ENCODE measurements around the gene RXRA. TPM values are rescaled to one million over a fixed set of nuclear protein-coding genes. Genes with fewer than 3 reads are reported as not detected.
A peak's percentile ranks its signal among the peaks of the same experiment; 100 is the strongest.

The RXRA gene
- total RNA-seq, 1 experiment from 2014 or later: 29.9 TPM

GRCh38 chr9:134340475-134341160 is 14.4 kb downstream of the RXRA start:
- no peak overlapping the region for H2BK12ac ChIP-seq (ENCODE audit: insufficient read length, low read depth, low read length)
- H3K36me3 Mint-ChIP-seq (ENCODE audit: insufficient read depth in 1 of 3, low read depth in 3 of 3): no peaks in the 10 kb centered on the region
- no peaks in the 10 kb centered on the region for H3K27me3 ChIP-seq (ENCODE audit: insufficient read depth, low read length)
- no peaks in the 10 kb centered on the region for H3K4me1 ChIP-seq (ENCODE audit: insufficient read depth, low read length)
- H3K9me3 ChIP-seq (ENCODE audit: control insufficient read depth, low read depth, low read length): no peaks in the 10 kb centered on the region
- H3K9me3 Mint-ChIP-seq: no peaks in the 10 kb centered on the region
- H2BK20ac ChIP-seq (ENCODE audit: low read depth, low read length, poor library complexity, severe bottlenecking): no peak overlapping the region
- no peak overlapping the region for H3K23ac ChIP-seq (ENCODE audit: insufficient read length, low read depth, low read length)
- no peak for TF ChIP-seq CTCF (conservative IDR thresholded peaks at IDR 0.05)
- H3K4me3 Mint-ChIP-seq: no peak overlapping the region
- H3K4me2 ChIP-seq (ENCODE audit: insufficient read depth, insufficient read length, low read length): no peak overlapping the region
- no peak overlapping the region for H4K91ac ChIP-seq (ENCODE audit: insufficient read length, low read depth, low read length)
- no peak overlapping the region for H3K18ac ChIP-seq (ENCODE audit: insufficient read length, low read depth, low read length)
- peaks cover 10% of the 10 kb centered on the region; the same call in 1 of the 2 replicates for H3K79me2 ChIP-seq (ENCODE audit: insufficient read depth, low read length)
- no peak for DNase-seq
- H3K27ac ChIP-seq (ENCODE audit: insufficient read length, low read depth, low read length): no peak overlapping the region
- no peak overlapping the region; the same call in 1 of the 2 replicates for H3K14ac ChIP-seq (ENCODE audit: insufficient read depth, low read length)
- no peak overlapping the region for H3K9ac ChIP-seq (ENCODE audit: extremely low read depth, insufficient read length, low read length)
- H2BK15ac ChIP-seq (ENCODE audit: low read depth, low read length): no peak overlapping the region
- no peak overlapping the region for H4K8ac ChIP-seq (replicated peaks; ENCODE audit: insufficient read length, low read depth, low read length)
- H2BK120ac ChIP-seq (ENCODE audit: low read depth, low read length, poor library complexity, severe bottlenecking): no peak overlapping the region
- H4K5ac ChIP-seq (ENCODE audit: insufficient read length, low read depth, low read length): no peak overlapping the region
- H3K79me1 ChIP-seq (ENCODE audit: insufficient read depth, low read depth, low read length, poor library complexity, severe bottlenecking): peaks cover 2% of the 10 kb centered on the region
- no peaks in the 10 kb centered on the region for H3K23me2 ChIP-seq (ENCODE audit: insufficient read length, low read depth, low read length, poor library complexity, severe bottlenecking)
- H3K56ac ChIP-seq (ENCODE audit: insufficient read length, low read depth, low read length): no peak overlapping the region
- H3T11ph ChIP-seq (ENCODE audit: low read length): no peak overlapping the region
- H3K4ac ChIP-seq (ENCODE audit: low read depth, low read length): no peak overlapping the region
- H2AFZ ChIP-seq (ENCODE audit: low read length): no peak overlapping the region
- no peaks in the 10 kb centered on the region for H3K27me3 Mint-ChIP-seq (ENCODE audit: low read depth)
- peak overlapping the region in 1 of 3 experiments; percentile 49; a peak in 2 of 7 replicates for H3K27ac Mint-ChIP-seq
- no peak overlapping the region for H2BK5ac ChIP-seq (ENCODE audit: insufficient read length, low read length)
- H2AK5ac ChIP-seq (ENCODE audit: insufficient read length, low read length): no peak overlapping the region
- peaks cover 16 to 24% of the 10 kb centered on the region in 2 experiments for H3K4me1 Mint-ChIP-seq
- H4K20me1 ChIP-seq (ENCODE audit: control insufficient read depth, insufficient read depth, insufficient read length): no peaks in the 10 kb centered on the region
- WGBS (ENCODE audit: extremely low coverage, insufficient read length, low lambda C conversion rate): no CpG with 5 or more reads among the region's 28 CpGs
